ENCODE data around the gene CCDC158.

CCDC158 gene

GRCh38 chr4:76384052-76384451 is 36.9 kb downstream of the CCDC158 start:
- TF ChIP-seq CTCF (IDR thresholded peaks at IDR 0.05; ENCODE audit: low read depth, low read length, missing control alignments) = no peak
- H3K4me3 ChIP-seq (ENCODE audit: low read depth, low read length) = no peak overlapping the region
- no peak for DNase-seq (ENCODE audit: low read depth)

- H3K4me3 ChIP-seq (ENCODE audit: low read depth, low read length) = no peak overlapping the region
- no peak for TF ChIP-seq CTCF (IDR thresholded peaks at IDR 0.05; ENCODE audit: low read depth, low read length, missing control alignments)
- no peak for DNase-seq (ENCODE audit: low read depth)
These were observed 37.9 kb downstream of the CCDC158 start for GRCh38 chr4:76383001-76383400.

GRCh38 chr4:76381986-76382385 is 39.0 kb downstream of the CCDC158 start:
- H3K4me3 ChIP-seq (ENCODE audit: low read depth, low read length) = no peak overlapping the region
- no peak for DNase-seq (ENCODE audit: low read depth)
- TF ChIP-seq CTCF (IDR thresholded peaks at IDR 0.05; ENCODE audit: low read depth, low read length, missing control alignments) = no peak

- no peak overlapping the region for H3K4me3 ChIP-seq (ENCODE audit: low read depth, low read length)
- no peak for DNase-seq (ENCODE audit: low read depth)
- no peak for TF ChIP-seq CTCF (IDR thresholded peaks at IDR 0.05; ENCODE audit: low read depth, low read length, missing control alignments)
These were observed 40.4 kb downstream of the CCDC158 start for GRCh38 chr4:76380561-76380960.

- DNase-seq (ENCODE audit: low read depth) = no peak
- no peak overlapping the region for H3K4me3 ChIP-seq (ENCODE audit: low read depth, low read length)
- peak; percentile 47 for TF ChIP-seq CTCF (IDR thresholded peaks at IDR 0.05; ENCODE audit: low read depth, low read length, missing control alignments)
These were observed 43.0 kb downstream of the CCDC158 start for GRCh38 chr4:76377911-76378310.

GRCh38 chr4:76377481-76377901 is 43.5 kb downstream of the CCDC158 start:
- no peak for DNase-seq (ENCODE audit: low read depth)
- H3K4me3 ChIP-seq (ENCODE audit: low read depth, low read length) = no peak overlapping the region
- no peak for TF ChIP-seq CTCF (IDR thresholded peaks at IDR 0.05; ENCODE audit: low read depth, low read length, missing control alignments)

GRCh38 chr4:76376534-76376933 is 44.4 kb downstream of the CCDC158 start:
- no peak for TF ChIP-seq CTCF (IDR thresholded peaks at IDR 0.05; ENCODE audit: low read depth, low read length, missing control alignments)
- no peak for DNase-seq (ENCODE audit: low read depth)
- H3K4me3 ChIP-seq (ENCODE audit: low read depth, low read length) = no peak overlapping the region
